ENCODE data around the gene PLCH2.

The PLCH2 gene

DNA sequence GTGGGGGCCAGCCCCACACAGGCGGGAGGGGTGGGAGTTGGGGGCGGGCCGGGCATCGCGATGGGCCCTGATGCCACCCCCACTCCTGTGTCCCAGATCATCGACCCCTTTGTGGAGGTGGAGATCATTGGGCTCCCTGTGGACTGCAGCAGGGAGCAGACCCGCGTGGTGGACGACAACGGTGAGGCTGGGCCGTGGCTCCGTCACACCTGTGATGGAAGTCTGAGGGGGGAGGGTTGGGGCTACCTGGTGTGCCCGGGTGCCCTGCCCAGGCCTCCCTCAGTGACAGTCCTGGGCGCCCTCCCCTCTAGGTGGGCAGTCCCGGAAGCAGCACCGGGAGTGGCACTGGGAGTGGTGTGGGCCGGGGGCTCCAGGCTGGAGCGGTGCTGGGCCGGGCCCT, 22.6 kb downstream of the PLCH2 start:
- DNase-seq (ENCODE audit: low read depth in 2 of 2): no peak

GRCh38 chr1:2499260-2499659, 23.2 kb downstream of the PLCH2 start:
- DNase-seq (ENCODE audit: low read depth in 2 of 2): no peak

- DNase-seq (ENCODE audit: low read depth in 2 of 2): no peak
Measured at GRCh38 chr1:2499986-2500596, 24.0 kb downstream of the PLCH2 start.

GRCh38 chr1:2501041-2501819, 25.1 kb downstream of the PLCH2 start:
- DNase-seq (ENCODE audit: low read depth in 2 of 2): no peak

DNA sequence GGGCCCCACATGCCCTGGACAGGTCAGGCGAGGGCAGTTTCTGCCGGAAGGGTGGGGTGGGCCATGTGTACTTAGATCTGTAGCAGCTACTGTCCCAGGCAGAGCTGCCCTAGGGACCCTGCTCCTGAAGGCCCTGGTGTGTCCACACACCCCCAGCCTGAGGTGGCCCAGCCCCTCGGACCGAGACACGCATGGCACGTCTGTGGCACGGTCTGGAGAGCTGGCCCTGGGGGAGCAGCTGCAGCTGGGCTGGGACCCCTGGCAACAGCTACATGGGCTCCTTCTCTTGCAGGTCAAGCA, 25.7 kb downstream of the PLCH2 start:
- DNase-seq (ENCODE audit: low read depth in 2 of 2): no peak

GRCh38 chr1:2502210-2502609, 26.1 kb downstream of the PLCH2 start:
- no peak for DNase-seq (ENCODE audit: low read depth in 2 of 2)

DNA sequence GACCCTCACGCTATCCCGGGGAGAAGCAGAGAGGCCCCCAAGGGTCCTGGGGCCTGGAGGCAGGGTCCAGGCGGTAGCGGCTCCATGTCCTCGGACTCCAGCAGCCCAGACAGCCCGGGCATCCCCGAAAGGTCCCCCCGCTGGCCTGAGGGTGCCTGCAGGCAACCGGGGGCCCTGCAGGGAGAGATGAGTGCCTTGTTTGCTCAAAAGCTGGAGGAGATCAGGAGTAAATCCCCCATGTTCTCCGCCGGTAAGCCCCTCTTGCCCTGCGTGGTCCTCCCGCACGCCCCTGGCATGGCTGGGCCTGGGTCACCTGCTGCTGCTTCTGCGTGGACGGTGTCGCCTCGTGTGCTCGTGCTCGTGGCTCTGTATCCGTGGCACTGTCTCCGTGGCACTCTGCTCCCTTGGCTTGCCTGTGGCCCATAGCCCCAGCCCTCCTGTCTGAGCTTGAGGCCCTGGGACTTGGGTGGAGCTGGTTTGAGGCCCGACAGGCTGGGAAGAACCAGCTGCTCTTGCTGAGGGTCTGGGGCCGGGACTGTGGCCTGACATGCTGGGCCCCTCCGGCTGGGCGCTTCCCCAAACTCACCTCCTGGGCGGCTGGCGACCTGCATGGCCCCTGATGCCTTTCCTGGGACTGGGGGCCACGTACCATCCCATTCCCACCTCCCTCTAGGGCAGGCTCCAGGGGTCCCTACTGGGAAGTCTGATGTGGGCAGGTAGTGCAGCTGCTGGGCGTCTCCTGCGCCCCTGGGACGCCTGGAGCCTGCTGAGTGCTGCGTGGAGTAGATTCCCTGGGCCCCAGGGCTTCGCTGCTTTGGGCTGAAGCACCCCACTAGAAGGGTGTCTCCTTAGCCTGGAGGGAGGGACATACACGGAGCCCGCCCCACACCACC, 26.8 kb downstream of the PLCH2 start:
- DNase-seq (ENCODE audit: low read depth in 2 of 2): no peak

GRCh38 chr1:2503554-2504224, 27.6 kb downstream of the PLCH2 start:
- DNase-seq (ENCODE audit: low read depth in 2 of 2): no peak

DNA sequence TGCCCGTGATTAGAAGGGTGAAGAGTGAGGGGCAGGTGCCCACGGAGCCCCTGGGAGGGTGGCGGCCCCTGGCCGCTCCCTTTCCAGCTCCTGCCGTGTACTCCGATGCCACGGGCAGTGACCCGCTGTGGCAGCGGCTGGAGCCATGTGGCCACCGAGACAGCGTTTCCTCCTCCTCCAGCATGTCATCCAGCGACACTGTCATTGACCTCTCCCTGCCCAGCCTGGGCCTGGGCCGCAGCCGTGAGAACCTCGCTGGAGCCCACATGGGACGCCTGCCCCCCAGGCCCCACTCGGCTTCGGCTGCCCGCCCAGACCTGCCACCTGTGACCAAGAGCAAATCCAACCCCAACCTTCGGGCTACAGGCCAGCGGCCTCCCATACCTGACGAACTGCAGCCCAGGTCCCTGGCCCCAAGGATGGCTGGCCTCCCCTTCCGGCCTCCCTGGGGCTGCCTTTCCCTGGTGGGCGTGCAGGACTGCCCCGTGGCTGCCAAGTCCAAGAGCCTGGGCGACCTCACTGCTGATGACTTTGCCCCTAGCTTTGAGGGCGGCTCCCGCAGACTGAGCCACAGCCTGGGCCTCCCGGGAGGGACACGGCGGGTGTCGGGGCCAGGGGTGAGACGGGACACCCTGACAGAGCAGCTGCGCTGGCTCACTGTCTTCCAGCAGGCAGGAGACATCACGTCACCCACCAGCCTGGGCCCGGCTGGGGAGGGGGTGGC, 28.3 kb downstream of the PLCH2 start:
- no peak for DNase-seq (ENCODE audit: low read depth in 2 of 2)

DNA sequence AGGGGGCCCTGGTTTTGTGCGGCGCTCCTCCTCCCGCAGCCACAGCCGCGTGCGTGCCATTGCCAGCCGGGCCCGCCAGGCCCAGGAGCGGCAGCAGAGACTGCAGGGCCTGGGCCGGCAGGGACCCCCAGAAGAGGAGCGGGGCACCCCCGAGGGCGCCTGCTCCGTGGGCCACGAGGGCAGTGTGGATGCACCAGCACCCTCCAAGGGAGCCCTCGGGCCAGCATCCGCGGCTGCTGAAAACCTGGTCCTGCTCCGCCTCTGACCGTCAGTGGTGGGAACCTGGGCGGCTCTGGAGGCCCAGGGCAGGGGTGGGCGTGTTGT, 28.8 kb downstream of the PLCH2 start:
- DNase-seq (ENCODE audit: low read depth in 2 of 2): no peak

- DNase-seq (ENCODE audit: low read depth in 2 of 2): no peak
Measured at GRCh38 chr1:2505461-2505994, 29.4 kb downstream of the PLCH2 start.

- no peak for DNase-seq (ENCODE audit: low read depth in 2 of 2)
Measured at GRCh38 chr1:2506007-2506860, 30.1 kb downstream of the PLCH2 start.

DNA sequence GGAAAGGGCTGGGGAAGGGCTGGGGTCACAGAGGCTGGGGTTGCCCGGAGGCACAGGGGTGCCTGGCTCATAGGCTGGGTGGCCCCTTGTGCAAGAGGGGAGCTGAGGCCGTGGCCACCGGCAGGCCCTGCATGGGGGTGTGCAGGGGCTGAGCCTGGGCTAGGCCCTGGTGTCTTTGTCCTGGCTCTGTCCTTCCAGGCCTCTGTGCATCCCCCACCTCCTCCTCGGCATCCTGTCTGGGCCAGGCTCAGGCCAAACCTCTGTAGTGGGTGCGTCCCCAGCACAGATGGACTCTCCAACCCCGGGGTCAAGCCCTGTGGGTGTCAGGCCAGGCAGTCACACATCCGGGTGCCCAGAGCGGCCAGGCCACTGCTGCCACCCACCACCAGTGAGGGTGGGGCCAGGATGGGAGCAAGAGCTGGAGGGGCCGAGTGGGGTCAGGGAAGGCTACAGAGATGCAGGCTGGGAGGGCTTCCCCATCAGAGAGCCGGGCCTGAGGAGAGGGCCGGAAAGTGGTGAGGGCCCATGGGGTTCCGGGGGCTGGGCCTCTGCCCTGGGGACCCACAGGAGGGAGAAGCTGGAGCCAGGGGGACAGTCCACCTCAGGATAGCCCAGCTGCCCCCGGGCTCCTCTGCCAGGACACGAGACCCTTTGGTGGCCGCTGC, 30.9 kb downstream of the PLCH2 start:
- no peak for DNase-seq (ENCODE audit: low read depth in 2 of 2)

- no peak for DNase-seq (ENCODE audit: low read depth in 2 of 2)
Measured at GRCh38 chr1:2507744-2508155, 31.7 kb downstream of the PLCH2 start.

DNA sequence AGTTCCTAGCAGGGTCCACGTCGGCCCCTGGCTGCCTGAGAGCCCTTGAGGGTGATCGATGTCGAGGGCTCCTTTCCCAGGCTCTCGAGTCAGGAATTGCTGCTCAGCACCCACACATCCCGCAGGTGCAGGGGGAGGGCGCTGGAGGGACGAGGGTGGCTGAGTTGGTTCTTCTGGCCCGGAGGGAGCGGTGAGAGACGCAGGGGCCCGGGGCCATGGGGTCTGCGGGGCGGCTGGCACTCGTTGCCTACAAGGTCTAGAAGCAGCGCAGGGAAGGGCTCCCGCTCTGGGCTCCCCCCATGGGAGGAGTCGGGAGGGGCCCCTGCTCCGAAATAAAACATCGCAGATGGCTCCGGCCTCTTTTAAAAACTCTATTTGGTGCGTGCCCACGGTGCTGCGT, 32.1 kb downstream of the PLCH2 start:
- DNase-seq (ENCODE audit: low read depth in 2 of 2): no peak

GRCh38 chr1:2508751-2509150, 32.7 kb downstream of the PLCH2 start:
- DNase-seq (ENCODE audit: low read depth in 2 of 2): no peak

- no peak for DNase-seq (ENCODE audit: low read depth in 2 of 2)
Measured at GRCh38 chr1:2509589-2509988, 33.5 kb downstream of the PLCH2 start.

DNA sequence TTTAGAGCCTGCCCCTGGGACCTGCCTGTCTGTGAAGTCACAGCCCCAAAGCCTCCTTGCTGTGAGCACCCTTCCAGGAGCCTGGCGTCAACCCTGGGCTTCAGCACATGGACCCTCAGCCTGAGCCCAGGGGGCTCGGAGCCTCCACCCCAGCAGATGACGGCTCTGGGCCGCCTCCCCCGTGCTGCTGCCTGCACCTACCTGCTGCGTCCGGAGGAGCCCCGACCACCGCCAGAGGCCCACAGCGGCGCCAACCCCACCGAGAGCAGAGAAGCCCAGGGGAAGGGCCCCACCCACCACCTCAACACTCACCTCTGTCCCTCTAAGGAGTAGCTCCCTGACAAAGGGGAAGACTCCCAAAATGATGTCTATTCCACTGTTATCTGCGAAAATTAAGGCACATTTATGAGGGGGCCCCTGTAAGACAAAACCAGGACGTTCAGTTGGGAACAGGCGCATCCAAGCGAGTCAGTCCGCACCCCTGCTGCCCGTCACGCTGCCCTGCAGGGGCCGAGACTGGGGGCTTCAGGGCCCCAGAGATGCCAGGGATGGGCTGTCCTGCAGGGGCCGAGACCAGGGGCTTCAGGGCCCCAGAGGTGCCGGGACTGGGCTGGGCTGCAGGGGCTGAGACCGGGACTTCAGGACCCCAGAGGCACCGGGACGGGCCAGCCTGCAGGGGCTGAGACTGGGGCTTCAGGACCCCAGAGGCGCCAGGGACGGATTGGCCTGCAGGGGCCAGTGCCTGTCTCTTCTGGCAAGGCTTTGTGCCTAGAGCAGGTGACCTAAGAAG, 34.5 kb downstream of the PLCH2 start:
- DNase-seq (ENCODE audit: low read depth in 2 of 2): no peak

- DNase-seq (ENCODE audit: low read depth in 2 of 2): no peak
Measured at GRCh38 chr1:2512862-2513421, 36.9 kb downstream of the PLCH2 start.
